ENCODE results near the gene PCIF1.

Gene PCIF1

GRCh38 chr20:45893831-45894230, 40.7 kb upstream of the PCIF1 start:
- DNase-seq (ENCODE audit: low spot score) (peak; percentile 52), ATAC-seq (ENCODE audit: low read depth) (no peak)
- H3K36me3 ChIP-seq (ENCODE audit: low read depth), result peaks cover 38% of the 10 kb centered on the region
- H3K9me3 ChIP-seq (ENCODE audit: severe bottlenecking), result no peaks in the 10 kb centered on the region
- H3K4me1 ChIP-seq (ENCODE audit: insufficient read depth, poor library complexity, severe bottlenecking), result no peaks in the 10 kb centered on the region
- H3K27ac ChIP-seq (ENCODE audit: poor library complexity, severe bottlenecking), result no peak overlapping the region
- TF ChIP-seq, protein P1, sequence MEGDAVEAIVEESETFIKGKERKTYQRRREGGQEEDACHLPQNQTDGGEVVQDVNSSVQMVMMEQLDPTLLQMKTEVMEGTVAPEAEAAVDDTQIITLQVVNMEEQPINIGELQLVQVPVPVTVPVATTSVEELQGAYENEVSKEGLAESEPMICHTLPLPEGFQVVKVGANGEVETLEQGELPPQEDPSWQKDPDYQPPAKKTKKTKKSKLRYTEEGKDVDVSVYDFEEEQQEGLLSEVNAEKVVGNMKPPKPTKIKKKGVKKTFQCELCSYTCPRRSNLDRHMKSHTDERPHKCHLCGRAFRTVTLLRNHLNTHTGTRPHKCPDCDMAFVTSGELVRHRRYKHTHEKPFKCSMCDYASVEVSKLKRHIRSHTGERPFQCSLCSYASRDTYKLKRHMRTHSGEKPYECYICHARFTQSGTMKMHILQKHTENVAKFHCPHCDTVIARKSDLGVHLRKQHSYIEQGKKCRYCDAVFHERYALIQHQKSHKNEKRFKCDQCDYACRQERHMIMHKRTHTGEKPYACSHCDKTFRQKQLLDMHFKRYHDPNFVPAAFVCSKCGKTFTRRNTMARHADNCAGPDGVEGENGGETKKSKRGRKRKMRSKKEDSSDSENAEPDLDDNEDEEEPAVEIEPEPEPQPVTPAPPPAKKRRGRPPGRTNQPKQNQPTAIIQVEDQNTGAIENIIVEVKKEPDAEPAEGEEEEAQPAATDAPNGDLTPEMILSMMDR (IDR thresholded peaks at IDR 0.05; ENCODE audit: poor library complexity, severe bottlenecking), result no peak
- no peak overlapping the region for H3K4me3 ChIP-seq (ENCODE audit: severe bottlenecking)
- no peaks in the 10 kb centered on the region for H3K27me3 ChIP-seq (ENCODE audit: insufficient read depth, poor library complexity, severe bottlenecking)

- Histone ChIP-seq H3K27me3 (ENCODE audit: insufficient read depth, poor library complexity, severe bottlenecking) (no peaks in the 10 kb centered on the region), H3K36me3 (ENCODE audit: low read depth) (peaks cover 38% of the 10 kb centered on the region), H3K4me3 (ENCODE audit: severe bottlenecking) (no peak overlapping the region), H3K27ac (ENCODE audit: poor library complexity, severe bottlenecking) (no peak overlapping the region), H3K4me1 (ENCODE audit: insufficient read depth, poor library complexity, severe bottlenecking) (no peaks in the 10 kb centered on the region), H3K9me3 (ENCODE audit: severe bottlenecking) (no peaks in the 10 kb centered on the region)
- DNase-seq (ENCODE audit: low spot score) (peak; percentile 78), ATAC-seq (ENCODE audit: low read depth) (no peak)
- TF ChIP-seq, protein P1 (IDR thresholded peaks at IDR 0.05; ENCODE audit: poor library complexity, severe bottlenecking), result no peak
Observed at GRCh38 chr20:45894797-45895196, 39.7 kb upstream of the PCIF1 start.

DNA sequence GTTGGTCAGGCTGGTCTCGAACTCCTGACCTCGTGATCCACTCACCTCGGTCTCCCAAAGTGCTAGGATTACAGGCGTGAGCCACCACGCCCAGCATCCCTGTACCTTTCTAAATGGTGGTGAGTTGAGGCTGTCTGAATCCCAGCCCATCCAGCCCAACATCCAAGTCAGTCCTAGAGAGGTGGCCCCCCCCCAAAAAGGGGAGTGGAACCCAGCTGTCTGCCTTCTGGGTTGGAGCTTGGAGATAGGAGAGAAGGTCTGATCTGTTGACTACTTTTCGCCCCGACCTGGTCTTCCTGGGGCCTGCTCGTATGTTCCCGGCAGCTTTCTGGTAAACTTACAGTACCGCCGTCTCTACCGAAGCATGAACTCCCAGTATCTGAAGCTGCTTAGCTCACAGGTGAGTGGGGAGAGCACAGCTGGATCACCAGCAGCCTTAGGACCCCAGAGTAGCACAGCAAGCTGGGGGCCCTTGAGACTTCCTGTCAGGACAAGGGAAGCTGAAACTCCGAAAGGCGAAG, 37.8 kb upstream of the PCIF1 start:
- Histone ChIP-seq H3K27ac (ENCODE audit: poor library complexity, severe bottlenecking) (no peak overlapping the region), H3K9me3 (ENCODE audit: severe bottlenecking) (no peaks in the 10 kb centered on the region), H3K4me3 (ENCODE audit: severe bottlenecking) (no peak overlapping the region), H3K36me3 (ENCODE audit: low read depth) (peaks cover 38% of the 10 kb centered on the region), H3K4me1 (ENCODE audit: insufficient read depth, poor library complexity, severe bottlenecking) (no peaks in the 10 kb centered on the region), H3K27me3 (ENCODE audit: insufficient read depth, poor library complexity, severe bottlenecking) (no peaks in the 10 kb centered on the region)
- ATAC-seq (ENCODE audit: low read depth), result no peak
- TF ChIP-seq, protein P1 (IDR thresholded peaks at IDR 0.05; ENCODE audit: poor library complexity, severe bottlenecking), result no peak
- DNase-seq (ENCODE audit: low spot score), result peak; percentile 74

DNA sequence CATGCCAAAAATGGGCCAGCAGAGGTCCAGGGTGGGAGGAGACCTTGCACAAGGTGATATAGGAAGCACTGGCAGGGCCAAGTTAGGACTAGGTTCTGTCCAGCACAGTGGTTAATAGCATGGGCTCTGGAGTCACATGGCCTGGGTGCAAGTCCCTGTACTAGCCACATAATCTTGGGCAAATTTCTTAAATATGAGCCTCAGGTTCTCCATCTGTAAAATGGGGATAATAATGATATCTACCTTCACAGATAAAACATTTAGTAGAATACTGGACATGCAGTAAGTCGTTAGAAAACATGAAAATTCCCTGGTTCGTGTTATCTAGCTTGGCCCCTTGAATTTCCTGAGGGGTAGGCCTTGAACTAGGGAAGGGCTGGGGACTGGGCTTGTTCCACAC, 37.2 kb upstream of the PCIF1 start:
- TF ChIP-seq, protein P1 (IDR thresholded peaks at IDR 0.05; ENCODE audit: poor library complexity, severe bottlenecking), result no peak
- no peaks in the 10 kb centered on the region for H3K27me3 ChIP-seq (ENCODE audit: insufficient read depth, poor library complexity, severe bottlenecking)
- DNase-seq (ENCODE audit: low spot score) (peak; percentile 62), ATAC-seq (ENCODE audit: low read depth) (no peak)
- H3K4me3 ChIP-seq (ENCODE audit: severe bottlenecking), result no peak overlapping the region
- H3K4me1 ChIP-seq (ENCODE audit: insufficient read depth, poor library complexity, severe bottlenecking), result no peaks in the 10 kb centered on the region
- peaks cover 38% of the 10 kb centered on the region for H3K36me3 ChIP-seq (ENCODE audit: low read depth)
- H3K9me3 ChIP-seq (ENCODE audit: severe bottlenecking), result no peaks in the 10 kb centered on the region
- H3K27ac ChIP-seq (ENCODE audit: poor library complexity, severe bottlenecking), result no peak overlapping the region

GRCh38 chr20:45897692-45898091, 36.8 kb upstream of the PCIF1 start:
- ATAC-seq (ENCODE audit: low read depth) (no peak), DNase-seq (ENCODE audit: low spot score) (peak; percentile 76)
- no peaks in the 10 kb centered on the region for H3K4me1 ChIP-seq (ENCODE audit: insufficient read depth, poor library complexity, severe bottlenecking)
- H3K36me3 ChIP-seq (ENCODE audit: low read depth), result peaks cover 36% of the 10 kb centered on the region
- H3K4me3 ChIP-seq (ENCODE audit: severe bottlenecking), result no peak overlapping the region
- H3K27me3 ChIP-seq (ENCODE audit: insufficient read depth, poor library complexity, severe bottlenecking), result no peaks in the 10 kb centered on the region
- H3K9me3 ChIP-seq (ENCODE audit: severe bottlenecking), result no peaks in the 10 kb centered on the region
- TF ChIP-seq, protein P1 (IDR thresholded peaks at IDR 0.05; ENCODE audit: poor library complexity, severe bottlenecking), result no peak
- H3K27ac ChIP-seq (ENCODE audit: poor library complexity, severe bottlenecking), result no peak overlapping the region
